ENCODE measurements around the gene SUN2.

Gene SUN2

GRCh38 chr22:38713921-38714320 lies 41.9 kb downstream of the SUN2 start:
- DNase-seq: no peak

- DNase-seq: no peak
Observed at GRCh38 chr22:38712486-38713207, 43.2 kb downstream of the SUN2 start.

- no peak for DNase-seq
Observed at GRCh38 chr22:38710866-38711265, 44.9 kb downstream of the SUN2 start.

- no peak for DNase-seq
Observed at GRCh38 chr22:38710351-38710750, 45.4 kb downstream of the SUN2 start.

- DNase-seq: no peak
Observed at GRCh38 chr22:38709306-38709705, 46.5 kb downstream of the SUN2 start.

- no peak for DNase-seq
Observed at GRCh38 chr22:38707984-38708383, 47.8 kb downstream of the SUN2 start.

GRCh38 chr22:38707346-38707745 lies 48.5 kb downstream of the SUN2 start:
- no peak for DNase-seq

- DNase-seq: no peak
Observed at GRCh38 chr22:38706901-38707195, 49.0 kb downstream of the SUN2 start.

- peak in 3 of 5 experiments; percentile 14 to 33 (median 23) for DNase-seq
Observed at GRCh38 chr22:38706101-38706900, 49.5 kb downstream of the SUN2 start.

GRCh38 chr22:38705235-38706100 lies 50.3 kb downstream of the SUN2 start, which contains the start of gene GTPBP1:
TSS of gene GTPBP1 (plus strand) at chr22:38705944. CDS start at chr22:38705956, 12 bp downstream.
- peak; percentile 83 to 100 (median 96) for DNase-seq

- no peak for DNase-seq
Observed at GRCh38 chr22:38704654-38705234, 51.1 kb downstream of the SUN2 start.

- DNase-seq: peak; percentile 94 to 99 (median 97)
Observed at GRCh38 chr22:38700789-38701628, 54.8 kb downstream of the SUN2 start, which contains the start of gene JOSD1. TSS of gene JOSD1 (minus strand) at chr22:38700943. CDS start at chr22:38699987, 956 bp downstream.

- peak in 1 of 5 experiments; percentile 60 for DNase-seq
Observed at GRCh38 chr22:38700270-38700788, 55.5 kb downstream of the SUN2 start.

- no peak for DNase-seq
Observed at GRCh38 chr22:38699784-38700183, 56.0 kb downstream of the SUN2 start.

GRCh38 chr22:38699143-38699542 lies 56.7 kb downstream of the SUN2 start:
- DNase-seq: peak in 1 of 5 experiments; percentile 13

- DNase-seq: no peak
Observed at GRCh38 chr22:38698407-38699094, 57.2 kb downstream of the SUN2 start.

- peak in 1 of 5 experiments; percentile 13 for DNase-seq
Observed at GRCh38 chr22:38697425-38698089, 58.2 kb downstream of the SUN2 start.

GRCh38 chr22:38696606-38697424 lies 59.0 kb downstream of the SUN2 start:
- peak in 1 of 5 experiments; percentile 70 for DNase-seq

- no peak for DNase-seq
Observed at GRCh38 chr22:38694940-38695339, 60.9 kb downstream of the SUN2 start.

Measured in T-helper 2 cell (primary cell).